HCT116 (cell line): Measurements from ENCODE around the gene IER3. TPM values are rescaled to one million over a fixed set of nuclear protein-coding genes. Genes with fewer than 3 reads are reported as not detected.

Source experiments
- ATAC-seq: fragments of 200-7000 bp; cut with Tn5 transposase; 2 replicates; pipeline ENCODE4 v1.9.1; 2020; ENCODE audit warnings: mild to moderate bottlenecking, moderate library complexity
- BruUV-seq: library from RNA; stranded (reverse); fragments of 400-500 nt; replicated peaks from 2 replicates; lab custom pipeline; 2021; lab: Mats Ljungman, UMichigan
- CTCF ChIA-PET: fragments of 300-600 bp; sonication (Branson Sonifier 250); formaldehyde crosslinking; loops from one replicate; lab custom pipeline; 2021; ENCODE audit warnings: antibody characterized with exemption; lab: Charles Lee
- POLR2A ChIA-PET: fragments of 300-600, 350-600 bp; sonication (Branson Sonifier 250); formaldehyde crosslinking; loops from one replicate; lab custom pipeline; 2021; ENCODE audit warnings: antibody characterized with exemption; lab: Charles Lee
- RAD21 ChIA-PET, 2 experiments: fragments of 300-600 bp; sonication (Branson Sonifier 250); formaldehyde crosslinking; loops; one replicate each; lab custom pipeline; 2023; ENCODE audit warnings: low total read pairs in 2 of 2; ENCODE audit not compliant: uncharacterized antibody in 2 of 2, unreplicated experiment in 2 of 2, low non-redundant PET in 1 of 2; lab: Charles Lee
- DNase-seq: peaks from one replicate; pipeline ENCODE4 v3.0.0-alpha.2; 2010; ENCODE audit warnings: low read depth, low spot score
- H2AFZ ChIP-seq: fragments of 200-600 bp; shearing (Covaris generic), sonication (generic); 2 replicates; pipeline ENCODE4 v1.6.1; 2017; ENCODE audit warnings: low read depth, mixed run types, mixed read lengths, antibody characterized with exemption, low read length; ENCODE audit not compliant: poor library complexity, severe bottlenecking
- H3K27ac ChIP-seq: 2 replicates; pipeline ENCODE4 v1.5.1; 2012; ENCODE audit warnings: low read depth, low read length
- H3K27me3 ChIP-seq: fragments of 200-600 bp; sonication (generic); 2 replicates; pipeline ENCODE4 v1.6.1; 2016; ENCODE audit warnings: mixed run types, low read length, mixed read lengths; ENCODE audit not compliant: insufficient read depth
- H3K36me3 ChIP-seq, 2 experiments: fragments of 200-500 bp in 1 of 2; fragments of 200-600 bp in 1 of 2; sonication (Bioruptor generic) in 1 of 2; sonication (generic) in 1 of 2; 2 replicates each; pipeline versions ENCODE4 v1.5.1 to v1.6.1; 2014 to 2016; ENCODE audit warnings: low read length in 2 of 2, inconsistent platforms in 1 of 2, mixed read lengths in 1 of 2, mixed run types in 1 of 2; ENCODE audit not compliant: insufficient read depth in 2 of 2, control insufficient read depth in 1 of 2
- H3K4me1 ChIP-seq, 2 experiments: fragments of 200-600 bp in 1 of 2; sonication (generic) in 1 of 2; 2 replicates each; pipeline versions ENCODE4 v1.5.1 to v1.6.1; 2012 to 2017; ENCODE audit warnings: low read length in 2 of 2, inconsistent platforms in 1 of 2, mild to moderate bottlenecking in 1 of 2, mixed read lengths in 1 of 2, mixed run types in 1 of 2, moderate library complexity in 1 of 2; ENCODE audit not compliant: insufficient read depth in 2 of 2, control insufficient read depth in 1 of 2
- H3K4me2 ChIP-seq: fragments of 200-600 bp; sonication (generic); 2 replicates; pipeline ENCODE4 v1.6.1; 2017; ENCODE audit warnings: mixed run types, low read length, mixed read lengths
- H3K4me3 ChIP-seq, 2 experiments: fragments of 200-600 bp in 1 of 2; sonication (generic) in 1 of 2; replicated peaks in 1 of 2; 2 replicates each; pipeline ENCODE4 v1.5.1; 2011 to 2016; ENCODE audit warnings: low read length in 2 of 2, control low read depth in 1 of 2, low read depth in 1 of 2, mild to moderate bottlenecking in 1 of 2, mixed read lengths in 1 of 2, mixed run types in 1 of 2
- H3K79me2 ChIP-seq: fragments of 200-600 bp; sonication (generic); 2 replicates; pipeline ENCODE4 v1.6.1; 2017; ENCODE audit warnings: mild to moderate bottlenecking, mixed run types, low read length, moderate library complexity, mixed read lengths; ENCODE audit not compliant: insufficient read depth
- H3K9ac ChIP-seq: fragments of 200-600 bp; sonication (generic); 2 replicates; pipeline ENCODE4 v1.6.1; 2016; ENCODE audit warnings: low read length, mixed read lengths
- H3K9me2 ChIP-seq: fragments of 200-600 bp; sonication (generic), shearing (Covaris generic); 2 replicates; pipeline ENCODE4 v1.6.1; 2017; ENCODE audit warnings: mixed run types, mild to moderate bottlenecking, moderate library complexity; ENCODE audit not compliant: insufficient read depth
- H3K9me3 ChIP-seq, 2 experiments: fragments of 200-500 bp in 1 of 2; fragments of 200-600 bp in 1 of 2; sonication (Bioruptor generic) in 1 of 2; sonication (generic) in 1 of 2; 2 replicates each; pipeline ENCODE4 v1.6.1; 2014 to 2017; ENCODE audit warnings: low read length in 2 of 2, mixed read lengths in 2 of 2, inconsistent platforms in 1 of 2, low read depth in 1 of 2, mild to moderate bottlenecking in 1 of 2, mixed run types in 1 of 2, moderate library complexity in 1 of 2; ENCODE audit not compliant: control insufficient read depth in 1 of 2, insufficient read depth in 1 of 2
- H4K20me1 ChIP-seq: fragments of 200-600 bp; sonication (generic), shearing (Covaris generic); 2 replicates; pipeline ENCODE4 v1.6.1; 2017; ENCODE audit warnings: mixed run types, mild to moderate bottlenecking, moderate library complexity; ENCODE audit not compliant: insufficient read depth
- EGR1 ChIP-seq: IDR thresholded peaks from 2 replicates; pipeline ENCODE4 v1.6.1; 2012; ENCODE audit warnings: low read depth
- ELF1 ChIP-seq: IDR thresholded peaks from 2 replicates; pipeline ENCODE4 v1.6.1; 2012; ENCODE audit warnings: low read depth, borderline replicate concordance
- POLR2A ChIP-seq: IDR thresholded peaks from 2 replicates; pipeline ENCODE4 v1.7.0; 2011; ENCODE audit warnings: borderline replicate concordance; ENCODE audit not compliant: insufficient read depth, insufficient read length; ENCODE audit errors: extremely low read depth
- intact Hi-C: fragments of 100-400 bp; cut with micrococcal nuclease; formaldehyde crosslinking; loops from 2 replicates; pipeline ENCODE4 v1.10.0; 2022
- total RNA-seq: library from RNA; stranded (reverse); gene quantifications from one replicate; pipeline ENCODE4 v1.2.1, GENCODE V29; 2021; ENCODE audit not compliant: unreplicated experiment
- TF ChIP-seq, protein P1 (sequence below), 3 experiments: fragments of 200-600 bp in 1 of 3; sonication (generic) in 1 of 3; IDR thresholded peaks in 2 of 3; conservative IDR thresholded peaks in 1 of 3; 2 replicates each; pipeline ENCODE4 v1.5.1; 2012 to 2017; ENCODE audit warnings: low read depth in 2 of 3, low read length in 2 of 3, antibody characterized with exemption in 1 of 3, borderline replicate concordance in 1 of 3, control low read depth in 1 of 3, mild to moderate bottlenecking in 1 of 3, mixed read lengths in 1 of 3, mixed run types in 1 of 3, moderate library complexity in 1 of 3; ENCODE audit not compliant: insufficient read depth in 1 of 3

The IER3 gene
- total RNA-seq, 1 experiment from 2014 or later, result 952 TPM

DNA sequence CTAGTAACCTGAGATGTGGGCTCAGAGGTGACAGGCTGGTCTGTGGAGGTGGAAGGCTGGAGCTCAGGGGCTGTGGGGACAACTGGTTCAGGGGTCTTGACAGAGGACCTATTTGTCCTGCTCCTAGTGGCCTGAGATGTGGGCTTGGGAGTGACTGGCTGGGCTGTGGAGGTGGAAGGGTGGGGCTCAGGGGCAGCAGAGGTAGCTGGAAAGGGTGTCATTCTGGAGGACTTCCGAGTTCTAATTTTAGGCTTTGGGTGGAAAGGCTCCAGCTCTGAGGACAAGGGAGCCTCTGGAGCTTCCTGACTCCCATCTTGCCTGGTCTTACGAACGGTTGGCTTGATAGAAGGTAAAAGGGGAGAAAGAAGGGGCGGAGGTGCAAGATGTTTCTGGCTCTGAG is 38.7 kb downstream of the IER3 start:
- Histone ChIP-seq H3K27ac (no peak overlapping the region), H3K9me2 (no peaks in the 10 kb centered on the region), H3K4me3 (no peak overlapping the region), H3K36me3 (peaks cover 10 to 11% of the 10 kb centered on the region in 2 experiments; a peak in 3 of 4 replicates), H3K4me1 (peaks cover 4 to 10% of the 10 kb centered on the region in 2 experiments; a peak in 3 of 4 replicates), H3K9me3 (no peaks in the 10 kb centered on the region), H3K27me3 (no peaks in the 10 kb centered on the region), H3K4me2 (no peak overlapping the region), H4K20me1 (no peaks in the 10 kb centered on the region), H3K79me2 (no peaks in the 10 kb centered on the region), H3K9ac (no peak overlapping the region), H2AFZ (no peak overlapping the region)
- intact Hi-C loops, result no loop called here
- POLR2A ChIA-PET, result no interaction called here
- CTCF ChIA-PET, result no interaction called here
- ATAC-seq, result no peak
- RAD21 ChIA-PET, result no interaction called here
- DNase-seq, result no peak
- BruUV-seq, result no TSS peak
- no peak for TF ChIP-seq EGR1

DNA sequence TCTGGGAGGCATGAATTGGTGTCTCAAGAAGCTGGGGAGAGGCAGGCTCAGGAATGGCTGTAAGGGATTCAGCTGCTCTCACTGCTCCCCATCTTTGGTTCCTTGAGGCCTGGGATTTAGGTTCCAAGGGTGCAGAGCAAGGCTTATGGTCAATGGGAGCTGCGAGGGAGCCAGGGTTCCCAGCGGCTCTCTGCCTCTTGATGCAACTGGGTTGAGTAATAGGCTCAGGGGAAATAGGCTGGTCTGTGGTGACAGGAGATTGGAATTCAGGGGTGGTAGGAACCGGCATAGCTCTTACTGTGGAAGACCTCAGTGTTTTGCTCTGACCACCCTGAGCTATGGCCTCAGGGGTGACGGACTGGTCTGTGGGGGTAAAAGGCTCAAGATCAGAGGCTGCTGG is 40.5 kb downstream of the IER3 start:
- no peaks in the 10 kb centered on the region for H3K79me2 ChIP-seq
- no peak overlapping the region for H3K4me3 ChIP-seq
- H3K36me3 ChIP-seq, result peaks cover 10 to 17% of the 10 kb centered on the region in 2 experiments; a peak in 3 of 4 replicates
- no peaks in the 10 kb centered on the region for H3K27me3 ChIP-seq
- H3K4me2 ChIP-seq, result no peak overlapping the region
- ChIA-PET POLR2A (interaction anchor here (0.6 to 1.5 kb wide), 3 partner anchors 8 to 16 kb away, joined by 3 to 4 read pairs (median 4); partner anchors contain the start of gene MDC1), RAD21 (no interaction called here), CTCF (no interaction called here)
- no peak overlapping the region for H3K9ac ChIP-seq
- no TSS peak for BruUV-seq
- DNase-seq (no peak), ATAC-seq (no peak)
- TF ChIP-seq, protein P1, sequence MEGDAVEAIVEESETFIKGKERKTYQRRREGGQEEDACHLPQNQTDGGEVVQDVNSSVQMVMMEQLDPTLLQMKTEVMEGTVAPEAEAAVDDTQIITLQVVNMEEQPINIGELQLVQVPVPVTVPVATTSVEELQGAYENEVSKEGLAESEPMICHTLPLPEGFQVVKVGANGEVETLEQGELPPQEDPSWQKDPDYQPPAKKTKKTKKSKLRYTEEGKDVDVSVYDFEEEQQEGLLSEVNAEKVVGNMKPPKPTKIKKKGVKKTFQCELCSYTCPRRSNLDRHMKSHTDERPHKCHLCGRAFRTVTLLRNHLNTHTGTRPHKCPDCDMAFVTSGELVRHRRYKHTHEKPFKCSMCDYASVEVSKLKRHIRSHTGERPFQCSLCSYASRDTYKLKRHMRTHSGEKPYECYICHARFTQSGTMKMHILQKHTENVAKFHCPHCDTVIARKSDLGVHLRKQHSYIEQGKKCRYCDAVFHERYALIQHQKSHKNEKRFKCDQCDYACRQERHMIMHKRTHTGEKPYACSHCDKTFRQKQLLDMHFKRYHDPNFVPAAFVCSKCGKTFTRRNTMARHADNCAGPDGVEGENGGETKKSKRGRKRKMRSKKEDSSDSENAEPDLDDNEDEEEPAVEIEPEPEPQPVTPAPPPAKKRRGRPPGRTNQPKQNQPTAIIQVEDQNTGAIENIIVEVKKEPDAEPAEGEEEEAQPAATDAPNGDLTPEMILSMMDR (IDR thresholded peaks at IDR 0.05 in 2 of 3, conservative IDR thresholded peaks at IDR 0.05 in 1 of 3; ENCODE audit: borderline replicate concordance in 1 of 3, insufficient read depth in 1 of 3, low read depth in 2 of 3, low read length in 2 of 3), result no peak
- TF ChIP-seq POLR2A (no peak), ELF1 (no peak)
- H3K4me1 ChIP-seq, result peaks cover 4 to 10% of the 10 kb centered on the region in 2 experiments; a peak in 3 of 4 replicates
- H3K9me2 ChIP-seq, result no peaks in the 10 kb centered on the region
- no peak overlapping the region for H3K27ac ChIP-seq
- H2AFZ ChIP-seq, result no peak overlapping the region
- H3K9me3 ChIP-seq, result no peaks in the 10 kb centered on the region
- intact Hi-C loops, result no loop called here
- no peaks in the 10 kb centered on the region for H4K20me1 ChIP-seq
